Ishikawa (cell line): ENCODE results near the gene MYBPC1.

Experiments
- CEBPB ChIP-seq: IDR thresholded peaks from 2 replicates; pipeline ENCODE4 v1.6.1; 2012
- CREB1 ChIP-seq: IDR thresholded peaks from 2 replicates; pipeline ENCODE4 v1.6.1; 2012; ENCODE audit warnings: low read depth
- EGR1 ChIP-seq: IDR thresholded peaks from 2 replicates; pipeline ENCODE4 v1.6.1; 2012
- EP300 ChIP-seq: IDR thresholded peaks from 2 replicates; pipeline ENCODE4 v1.6.1; 2012; ENCODE audit warnings: borderline replicate concordance
- FOXM1 ChIP-seq: IDR thresholded peaks from 2 replicates; pipeline ENCODE4 v1.6.1; 2012; ENCODE audit warnings: low read depth, borderline replicate concordance
- MAX ChIP-seq: IDR thresholded peaks from 2 replicates; pipeline ENCODE4 v1.6.1; 2012
- NFIC ChIP-seq: IDR thresholded peaks from 2 replicates; pipeline ENCODE4 v1.6.1; 2012
- RAD21 ChIP-seq: IDR thresholded peaks from 2 replicates; pipeline ENCODE4 v1.6.1; 2012; ENCODE audit warnings: low read depth
- REST ChIP-seq: IDR thresholded peaks from 2 replicates; pipeline ENCODE4 v1.6.1; 2012; ENCODE audit warnings: low read depth, mild to moderate bottlenecking
- TAF1 ChIP-seq: IDR thresholded peaks from 2 replicates; pipeline ENCODE4 v1.6.1; 2012; ENCODE audit warnings: low read depth, mild to moderate bottlenecking
- TCF12 ChIP-seq: IDR thresholded peaks from 2 replicates; pipeline ENCODE4 v1.6.1; 2012; ENCODE audit warnings: low read depth
- TEAD4 ChIP-seq: IDR thresholded peaks from 2 replicates; pipeline ENCODE4 v1.6.1; 2012
- USF1 ChIP-seq: IDR thresholded peaks from 2 replicates; pipeline ENCODE4 v1.6.1; 2012
- YY1 ChIP-seq: IDR thresholded peaks from 2 replicates; pipeline ENCODE4 v1.6.1; 2012; ENCODE audit warnings: low read depth
- ZBTB7A ChIP-seq: IDR thresholded peaks from 2 replicates; pipeline ENCODE4 v1.6.1; 2012; ENCODE audit warnings: low read depth

MYBPC1 gene

GRCh38 chr12:101582937-101583336, 11.8 kb upstream of the MYBPC1 start:
- TF ChIP-seq TCF12 (no peak), FOXM1 (no peak), YY1 (no peak), MAX (no peak)

GRCh38 chr12:101590383-101590782, 4.4 kb upstream of the MYBPC1 start:
- TF ChIP-seq RAD21, result no peak
- no peak for TF ChIP-seq CREB1
- TF ChIP-seq TCF12, result no peak
- TF ChIP-seq EGR1, result no peak
- TF ChIP-seq FOXM1, result no peak
- no peak for TF ChIP-seq CEBPB
- TF ChIP-seq TEAD4, result no peak
- no peak for TF ChIP-seq YY1
- TF ChIP-seq MAX, result no peak
- no peak for TF ChIP-seq EP300
- no peak for TF ChIP-seq NFIC
- no peak for TF ChIP-seq TAF1
- TF ChIP-seq ZBTB7A, result no peak
- no peak for TF ChIP-seq USF1
- no peak for TF ChIP-seq REST

- TF ChIP-seq ZBTB7A, result no peak
- no peak for TF ChIP-seq TAF1
- TF ChIP-seq CEBPB, result no peak
- no peak for TF ChIP-seq EGR1
- no peak for TF ChIP-seq FOXM1
- TF ChIP-seq EP300, result no peak
- no peak for TF ChIP-seq RAD21
- TF ChIP-seq USF1, result no peak
- TF ChIP-seq NFIC, result no peak
- no peak for TF ChIP-seq YY1
- TF ChIP-seq MAX, result no peak
- TF ChIP-seq CREB1, result no peak
- TF ChIP-seq REST, result no peak
- TF ChIP-seq TCF12, result no peak
- TF ChIP-seq TEAD4, result no peak
Measured at GRCh38 chr12:101591781-101592180, 3.0 kb upstream of the MYBPC1 start.

GRCh38 chr12:101592448-101592847, 2.3 kb upstream of the MYBPC1 start:
- no peak for TF ChIP-seq RAD21
- TF ChIP-seq CREB1, result no peak
- no peak for TF ChIP-seq TEAD4
- TF ChIP-seq TAF1, result no peak
- no peak for TF ChIP-seq EGR1
- no peak for TF ChIP-seq USF1
- no peak for TF ChIP-seq ZBTB7A
- no peak for TF ChIP-seq TCF12
- TF ChIP-seq EP300, result no peak
- TF ChIP-seq FOXM1, result no peak
- TF ChIP-seq REST, result no peak
- TF ChIP-seq CEBPB, result no peak
- no peak for TF ChIP-seq MAX
- TF ChIP-seq NFIC, result no peak
- TF ChIP-seq YY1, result no peak
